ENCODE data around the gene INHBA.
A peak's percentile ranks its signal among the peaks of the same experiment; 100 is the strongest.

INHBA gene

GRCh38 chr7:41652267-41652666, 50.6 kb downstream of the INHBA start:
- H3K4me3 ChIP-seq (replicated peaks in 1 of 2; ENCODE audit: low read depth in 2 of 2, low read length in 2 of 2), result no peak overlapping the region
- TF ChIP-seq CTCF (IDR thresholded peaks at IDR 0.05; ENCODE audit: low read depth, low read length), result no peak
- peak; percentile 12 to 24 for DNase-seq (ENCODE audit: low read depth in 2 of 2)

- no peak for DNase-seq (ENCODE audit: low read depth in 2 of 2)
- no peak overlapping the region for H3K4me3 ChIP-seq (replicated peaks in 1 of 2; ENCODE audit: low read depth in 2 of 2, low read length in 2 of 2)
- no peak for TF ChIP-seq CTCF (IDR thresholded peaks at IDR 0.05; ENCODE audit: low read depth, low read length)
Measured at GRCh38 chr7:41648501-41648900, 54.4 kb downstream of the INHBA start.

GRCh38 chr7:41643616-41644015, 59.3 kb downstream of the INHBA start:
- no peak for DNase-seq (ENCODE audit: low read depth in 2 of 2)
- TF ChIP-seq CTCF (IDR thresholded peaks at IDR 0.05; ENCODE audit: low read depth, low read length), result no peak
- H3K4me3 ChIP-seq (replicated peaks in 1 of 2; ENCODE audit: low read depth in 2 of 2, low read length in 2 of 2), result no peak overlapping the region

- TF ChIP-seq CTCF (IDR thresholded peaks at IDR 0.05; ENCODE audit: low read depth, low read length), result no peak
- no peak for DNase-seq (ENCODE audit: low read depth in 2 of 2)
Measured at GRCh38 chr7:41641665-41642014, 61.2 kb downstream of the INHBA start.

GRCh38 chr7:41641011-41641664, 61.8 kb downstream of the INHBA start:
- no peak for TF ChIP-seq CTCF (IDR thresholded peaks at IDR 0.05; ENCODE audit: low read depth, low read length)
- DNase-seq (ENCODE audit: low read depth in 2 of 2), result no peak
- H3K4me3 ChIP-seq (replicated peaks in 1 of 2; ENCODE audit: low read depth in 2 of 2, low read length in 2 of 2), result no peak overlapping the region

More at GRCh38 chr7:41641665-41642014, 61.2 kb downstream of the INHBA start:
- H3K4me3 ChIP-seq (replicated peaks in 1 of 2; ENCODE audit: low read depth in 2 of 2, low read length in 2 of 2), result no peak overlapping the region

- DNase-seq (ENCODE audit: low read depth in 2 of 2), result no peak
- H3K4me3 ChIP-seq (replicated peaks in 1 of 2; ENCODE audit: low read depth in 2 of 2, low read length in 2 of 2), result no peak overlapping the region
- TF ChIP-seq CTCF (IDR thresholded peaks at IDR 0.05; ENCODE audit: low read depth, low read length), result no peak
Measured at GRCh38 chr7:41640487-41640886, 62.4 kb downstream of the INHBA start.

GRCh38 chr7:41637049-41637448, 65.8 kb downstream of the INHBA start:
- TF ChIP-seq CTCF (IDR thresholded peaks at IDR 0.05; ENCODE audit: low read depth, low read length), result no peak
- H3K4me3 ChIP-seq (replicated peaks in 1 of 2; ENCODE audit: low read depth in 2 of 2, low read length in 2 of 2), result no peak overlapping the region
- peak in 1 of 2 donors; percentile 33 for DNase-seq (ENCODE audit: low read depth in 2 of 2)

Data from cardiac fibroblast (primary cell).